GM18868 (cell line): Measurements from ENCODE around the gene FBXW8.
"Not testable (repeated sequence)": the region's sequence is repeated elsewhere in the genome, so short reads cannot be mapped to it uniquely, and the experiment has no call there.

Experiments used
- ATAC-seq: cut with Tn5 transposase; IDR thresholded peaks from one replicate; pipeline ENCODE4 v1.9.1; 2021; ENCODE audit warnings: mild to moderate bottlenecking, moderate library complexity; ENCODE audit not compliant: unreplicated experiment

The FBXW8 gene

GRCh38 chr12:117050060-117050459 lies 139.3 kb downstream of the FBXW8 start:
- ATAC-seq = no peak

DNA sequence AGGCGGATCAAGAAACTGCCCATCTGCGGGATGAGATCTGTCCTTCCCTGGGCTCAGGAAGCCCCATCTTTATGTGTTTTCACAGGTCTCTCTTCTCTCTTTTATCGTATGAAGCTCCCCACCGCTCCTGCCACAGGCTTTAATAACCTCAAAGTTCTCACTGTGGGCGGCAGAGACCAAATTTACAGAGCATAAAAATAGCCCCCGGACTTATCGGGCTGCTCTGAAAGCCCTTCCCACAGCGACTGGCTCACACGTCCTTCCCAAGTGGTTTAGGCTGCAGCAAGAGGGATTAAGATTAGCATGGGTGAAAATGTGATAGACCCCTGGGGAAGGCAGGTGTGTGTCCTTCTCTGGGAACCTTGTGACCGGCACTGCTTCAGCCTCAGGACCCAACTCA lies 140.6 kb downstream of the FBXW8 start:
- no peak for ATAC-seq

GRCh38 chr12:117052386-117053049 lies 141.8 kb downstream of the FBXW8 start:
- no peak for ATAC-seq

- no peak for ATAC-seq
These were observed 142.3 kb downstream of the FBXW8 start for GRCh38 chr12:117053050-117053400.

DNA sequence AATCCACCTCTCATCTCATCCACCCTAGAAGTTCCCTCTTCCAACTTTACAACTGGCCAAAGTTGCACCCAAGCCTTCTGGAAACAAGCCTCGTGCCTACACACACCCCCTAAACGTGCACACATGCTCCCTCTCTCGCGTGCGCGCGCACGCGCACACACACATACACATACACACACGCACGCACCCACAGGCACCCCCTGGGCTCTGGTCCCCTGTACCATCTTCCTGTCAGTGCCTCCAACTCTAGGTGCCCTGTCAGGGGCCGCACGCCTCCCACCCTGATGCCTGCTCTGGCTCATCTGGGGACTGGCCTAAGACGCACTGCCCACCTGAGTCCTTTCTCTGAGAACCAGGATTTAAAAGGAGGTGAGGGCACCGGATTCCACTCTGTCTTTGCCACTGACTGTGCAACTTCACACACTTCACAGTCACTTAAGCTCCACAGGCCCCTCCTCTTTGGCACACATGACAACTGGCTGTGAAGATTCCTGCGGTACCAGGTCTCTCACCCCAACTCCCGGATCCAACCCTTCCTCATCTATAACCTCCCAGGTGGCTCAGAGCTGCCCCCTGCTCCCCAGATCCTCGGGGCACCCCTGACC lies 142.9 kb downstream of the FBXW8 start:
- ATAC-seq = no peak

DNA sequence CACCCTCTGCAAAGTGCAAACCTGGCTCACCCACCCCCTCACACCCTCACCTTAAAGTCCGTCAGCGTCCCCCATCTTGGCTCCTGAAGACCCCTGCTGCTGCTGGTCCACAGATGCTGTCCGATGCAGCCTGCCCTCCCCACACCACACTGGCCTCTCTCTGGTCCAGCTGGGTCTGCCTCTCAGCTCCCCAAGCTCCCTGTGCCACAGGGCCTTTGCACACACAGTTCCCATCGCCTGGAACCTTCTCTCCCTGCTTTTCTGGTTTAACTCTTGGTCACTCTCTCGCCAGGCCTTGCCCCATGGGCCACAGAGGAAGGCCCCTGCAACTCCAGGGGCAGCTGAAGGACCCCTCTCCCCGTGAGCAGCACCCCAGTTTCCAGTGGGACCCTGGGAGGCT lies 143.5 kb downstream of the FBXW8 start:
- no peak for ATAC-seq

GRCh38 chr12:117057626-117058025 lies 146.9 kb downstream of the FBXW8 start:
- ATAC-seq = not testable (repeated sequence)

- no peak for ATAC-seq
These were observed 147.8 kb downstream of the FBXW8 start for GRCh38 chr12:117058442-117059072.

- ATAC-seq = no peak
These were observed 148.4 kb downstream of the FBXW8 start for GRCh38 chr12:117059156-117059555.

GRCh38 chr12:117060246-117060928 lies 149.6 kb downstream of the FBXW8 start:
- no peak for ATAC-seq

- ATAC-seq = no peak
These were observed 150.2 kb downstream of the FBXW8 start for GRCh38 chr12:117060929-117061305.

- ATAC-seq = no peak
These were observed 150.9 kb downstream of the FBXW8 start for GRCh38 chr12:117061555-117062079.

GRCh38 chr12:117063162-117063911 lies 152.6 kb downstream of the FBXW8 start:
- peak; percentile 67 for ATAC-seq

DNA sequence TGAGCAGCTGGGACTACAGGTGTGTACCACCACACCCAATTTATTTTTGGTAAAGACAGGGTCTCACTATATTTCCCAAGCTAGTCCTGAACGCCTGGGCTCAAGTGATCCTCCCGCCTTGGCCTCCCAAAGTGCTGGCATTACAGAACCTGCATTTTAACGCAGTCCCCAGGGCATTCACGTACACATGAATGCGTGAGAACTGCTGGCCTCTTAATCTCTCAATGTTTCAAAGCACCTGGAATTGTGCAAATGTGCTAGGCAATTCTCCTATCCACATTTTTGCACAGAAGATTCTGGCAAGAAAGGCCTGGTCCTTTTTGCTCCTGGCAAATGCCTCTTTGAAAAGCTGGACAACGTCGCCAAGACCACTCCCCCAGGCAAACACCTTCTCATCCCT lies 153.3 kb downstream of the FBXW8 start:
- no peak for ATAC-seq

DNA sequence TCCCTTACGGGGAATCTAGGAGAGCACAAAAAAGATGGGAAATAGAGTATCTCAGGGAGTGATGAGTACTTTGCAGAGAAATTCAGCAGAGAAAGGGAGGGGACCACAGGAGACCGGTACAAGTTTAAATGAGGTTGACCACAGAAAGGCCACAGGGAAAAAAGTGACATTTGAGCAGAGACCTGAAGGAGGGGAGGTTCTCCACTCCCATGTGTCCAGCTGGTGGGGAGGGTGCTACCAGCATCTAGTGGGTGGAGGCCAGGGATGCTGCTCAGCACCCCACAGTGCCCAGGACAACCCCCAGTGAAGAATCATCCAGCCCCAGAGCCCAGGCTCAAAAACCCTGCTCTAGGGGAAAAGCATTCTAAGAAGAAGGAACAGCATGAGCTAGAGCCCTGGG lies 153.8 kb downstream of the FBXW8 start:
- no peak for ATAC-seq

GRCh38 chr12:117067016-117067415 lies 156.3 kb downstream of the FBXW8 start:
- no peak for ATAC-seq

DNA sequence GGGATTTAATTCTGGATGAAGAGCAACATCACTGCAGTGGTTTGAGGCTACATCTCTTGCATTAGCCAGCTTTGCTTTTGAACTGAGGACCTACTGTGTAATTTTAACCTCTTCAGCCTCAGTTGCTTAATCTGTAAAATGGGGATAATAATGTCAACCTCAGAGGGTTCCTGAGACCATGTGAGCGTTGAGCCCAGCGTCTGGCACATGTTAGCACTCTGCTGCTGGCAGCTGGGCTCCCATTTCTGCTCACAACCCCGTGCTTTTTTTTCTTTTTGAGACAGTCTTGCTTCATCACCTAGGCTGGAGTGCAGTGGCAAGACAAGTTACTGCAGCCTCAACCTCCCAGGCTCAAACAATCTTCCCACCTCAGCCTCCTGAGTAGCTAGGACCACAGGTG lies 156.9 kb downstream of the FBXW8 start:
- no peak for ATAC-seq

DNA sequence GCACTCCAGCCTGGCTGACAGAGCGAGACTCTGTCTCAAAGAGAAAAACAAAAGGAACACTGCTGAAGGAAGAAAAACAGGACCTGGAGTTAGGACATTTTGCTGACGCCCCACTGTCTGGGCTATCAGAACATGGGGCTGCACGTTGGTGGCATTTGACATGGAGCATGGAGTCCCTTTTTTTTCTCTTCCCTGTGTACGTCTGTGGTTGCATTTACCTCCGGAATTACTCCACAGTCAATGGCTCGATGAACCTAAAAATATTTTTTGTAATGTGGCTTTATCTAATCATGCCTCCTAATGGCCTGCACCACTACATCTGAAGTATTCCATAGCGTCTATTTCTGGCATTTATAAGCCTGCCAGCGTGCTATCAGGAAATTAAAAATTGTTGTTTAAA lies 157.7 kb downstream of the FBXW8 start:
- ATAC-seq = no peak

DNA sequence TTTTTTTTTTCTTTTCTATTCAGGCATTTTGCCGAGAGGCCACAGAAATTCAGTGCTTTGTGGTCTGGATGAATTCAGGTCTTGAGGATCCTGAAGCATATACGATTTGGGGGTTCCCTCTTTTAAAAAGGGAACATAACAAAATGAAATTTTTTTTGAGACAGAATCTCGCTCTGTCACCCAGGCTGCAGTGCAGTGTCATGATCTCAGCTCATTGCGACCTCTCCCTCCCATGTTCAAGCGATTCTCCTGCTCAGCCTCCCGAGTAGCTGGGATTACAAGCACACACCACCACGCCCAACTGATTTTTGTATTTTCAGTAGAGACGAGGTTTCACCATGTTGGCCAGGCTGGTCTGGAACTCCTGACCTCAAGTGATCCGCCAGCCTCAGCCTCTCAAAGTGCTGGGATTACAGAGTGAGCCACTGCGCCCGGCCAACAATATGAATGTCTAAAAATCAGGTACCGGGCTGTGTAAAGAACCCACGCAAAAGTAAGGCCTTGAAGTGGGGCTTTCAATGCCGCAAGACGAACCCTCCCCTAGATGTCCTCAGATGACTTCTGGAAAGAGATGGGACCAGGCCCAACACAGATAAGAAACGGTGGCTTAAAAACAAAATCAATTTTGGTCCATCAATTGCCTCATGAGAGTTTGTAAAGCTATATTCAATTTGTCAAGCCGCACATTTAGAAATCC lies 158.5 kb downstream of the FBXW8 start:
- no peak for ATAC-seq
